Spinal cord (tissue), 10 donors: ENCODE measurements around the gene COX19. TPM values are rescaled to one million over a fixed set of nuclear protein-coding genes. Genes with fewer than 3 reads are reported as not detected.
"Not testable (repeated sequence)": the region's sequence is repeated elsewhere in the genome, so short reads cannot be mapped to it uniquely, and the experiment has no call there.

Experiments
- DNase-seq, 6 donors: peaks; one replicate each; pipeline versions ENCODE4 v3.0.0 to v3.0.0-alpha.2; 2013 to 2015; ENCODE audit warnings: low spot score in 6 of 6, low read depth in 4 of 6
- H3K27ac ChIP-seq: one replicate; pipeline ENCODE4 v1.5.1; 2013; ENCODE audit warnings: low read depth, low read length, control low read depth
- H3K27me3 ChIP-seq: one replicate; pipeline ENCODE4 v1.6.1; 2013; ENCODE audit warnings: low read length; ENCODE audit not compliant: control insufficient read depth, insufficient read depth
- H3K36me3 ChIP-seq: one replicate; pipeline ENCODE4 v1.6.1; 2013; ENCODE audit warnings: low read length; ENCODE audit not compliant: control insufficient read depth, insufficient read depth
- H3K4me1 ChIP-seq: one replicate; pipeline ENCODE4 v1.6.1; 2013; ENCODE audit warnings: low read length; ENCODE audit not compliant: control insufficient read depth, insufficient read depth
- H3K4me3 ChIP-seq: one replicate; pipeline ENCODE4 v1.5.1; 2013; ENCODE audit warnings: low read depth, low read length, control low read depth
- H3K9me3 ChIP-seq: one replicate; pipeline ENCODE4 v1.6.1; 2013; ENCODE audit warnings: low read length; ENCODE audit not compliant: control insufficient read depth, insufficient read depth
- WGBS: methylation state at CpG from one replicate; pipeline ENCODE4 v1.1.5; 2013; ENCODE audit warnings: missing lambda C conversion rate; ENCODE audit not compliant: insufficient coverage; 5-methylcytosine and 5-hydroxymethylcytosine counted together
- polyA plus RNA-seq, 2 donors: library from polyadenylated mRNA; unstranded; fragments of 120-200 nt; gene quantifications; one replicate each; pipeline ENCODE4 v1.2.1, GENCODE V29; 2013; ENCODE audit not compliant: insufficient read length in 2 of 2
- total RNA-seq, 2 donors: library from RNA; depleted of rRNA in 1 of 2; stranded (reverse); fragments of 120-200 nt in 1 of 2; fragments of >200 nt in 1 of 2; gene quantifications; one replicate each; pipeline versions ENCODE4 v1.2.3 to v1.2.4, GENCODE V29; 2013 to 2014
- donor health status: healthy.

Gene COX19
- total and polyA plus RNA-seq, 4 donors, result 11.7 to 19.6 (median 17.1) TPM

DNA sequence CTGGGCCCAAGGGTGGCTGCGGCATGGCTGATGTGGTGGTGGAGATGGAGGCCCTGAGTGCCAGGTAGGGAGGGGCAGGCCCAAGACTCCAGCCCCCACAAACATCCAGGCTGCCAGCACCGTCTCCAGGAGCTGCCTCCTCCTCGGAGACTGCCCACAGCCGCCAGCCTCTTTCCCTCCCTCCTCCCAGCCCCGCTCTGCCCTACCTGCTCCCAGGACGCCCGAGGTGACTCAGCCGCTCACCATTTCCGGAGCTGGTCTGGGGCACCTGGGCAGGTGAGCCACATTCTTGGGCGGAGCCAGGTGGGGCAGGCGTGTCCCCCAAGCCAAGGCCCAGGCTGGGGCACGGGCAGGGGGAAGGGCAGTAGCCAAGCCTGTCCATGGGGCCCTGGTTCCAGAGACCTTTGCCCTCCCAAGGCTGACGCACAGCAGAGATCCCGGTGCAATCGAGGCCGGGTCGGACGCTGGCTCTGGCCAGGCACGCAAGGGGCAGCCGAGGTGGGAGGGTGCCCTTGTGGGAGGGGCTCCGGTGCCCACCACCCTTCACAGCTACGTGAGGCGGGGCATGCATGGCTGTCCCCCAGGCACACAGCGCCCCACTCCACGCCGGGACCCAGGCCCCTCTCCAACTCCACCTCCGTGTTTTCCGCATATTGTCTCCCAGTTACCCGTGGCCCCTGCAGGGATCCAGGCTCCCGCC lies 29.6 kb downstream of the COX19 start:
- H3K27ac ChIP-seq, result no peak overlapping the region
- DNase-seq, result no peak
- no peaks in the 10 kb centered on the region for H3K9me3 ChIP-seq
- no peak overlapping the region for H3K4me3 ChIP-seq
- 64% methylated on average over 29 of the region's 30 CpGs for WGBS
- peaks cover 4% of the 10 kb centered on the region for H3K4me1 ChIP-seq
- no peaks in the 10 kb centered on the region for H3K27me3 ChIP-seq
- H3K36me3 ChIP-seq, result peaks cover 41% of the 10 kb centered on the region

DNA sequence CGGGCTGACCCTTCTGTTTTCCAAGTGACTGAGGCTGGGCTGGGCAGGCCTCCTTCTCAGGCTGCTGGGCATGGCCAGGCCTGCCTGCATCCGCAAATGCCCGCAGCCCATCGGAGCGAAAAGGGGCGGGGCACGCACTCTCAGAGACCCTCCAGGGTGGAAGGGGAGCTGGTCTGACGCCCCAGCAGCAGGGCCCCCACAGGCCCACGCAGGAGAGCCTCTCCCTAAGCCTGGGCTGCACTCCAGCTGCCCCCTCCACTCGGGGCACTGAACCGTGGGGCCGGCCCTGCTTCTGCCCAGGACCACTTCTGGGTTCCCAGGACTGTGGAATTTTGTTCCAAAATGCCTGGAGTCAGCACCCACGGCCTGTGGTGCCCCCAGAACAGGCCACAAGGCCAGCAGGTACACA lies 30.2 kb downstream of the COX19 start:
- peaks cover 41% of the 10 kb centered on the region for H3K36me3 ChIP-seq

DNA sequence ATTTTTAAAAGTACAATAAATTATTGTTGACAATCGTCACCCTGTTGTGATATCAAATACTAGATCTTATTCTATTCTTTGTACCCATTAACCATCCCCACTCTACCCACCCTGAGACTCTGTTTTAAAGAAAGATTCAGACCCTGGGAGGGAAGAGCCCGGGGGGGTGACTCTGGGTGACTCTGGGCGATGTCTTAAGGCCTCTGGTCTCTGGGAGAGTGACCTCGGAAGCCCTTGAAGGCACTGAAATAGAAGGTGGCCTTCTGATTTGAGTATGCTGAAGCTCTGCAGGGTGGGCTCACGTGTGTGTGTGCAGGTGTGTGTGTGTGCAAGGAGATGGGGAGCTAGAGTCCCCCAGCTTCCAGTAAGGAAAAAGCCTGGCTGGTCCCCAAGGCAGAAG lies 30.6 kb downstream of the COX19 start:
- H3K27ac ChIP-seq, result no peak overlapping the region
- peaks cover 4% of the 10 kb centered on the region for H3K4me1 ChIP-seq
- 96% methylated on average over 4 of the region's 5 CpGs for WGBS
- H3K4me3 ChIP-seq, result no peak overlapping the region
- DNase-seq, result no peak
- H3K9me3 ChIP-seq, result no peaks in the 10 kb centered on the region
- H3K27me3 ChIP-seq, result no peaks in the 10 kb centered on the region
- peaks cover 39% of the 10 kb centered on the region for H3K36me3 ChIP-seq

More for the DNA sequence above, 30.2 kb downstream of the COX19 start:
- Histone ChIP-seq H3K27ac (no peak overlapping the region), H3K4me1 (peaks cover 4% of the 10 kb centered on the region), H3K9me3 (no peaks in the 10 kb centered on the region), H3K4me3 (no peak overlapping the region), H3K27me3 (no peaks in the 10 kb centered on the region)
- WGBS, result 61% methylated on average over 13 of the region's 13 CpGs
- DNase-seq, result no peak

- H3K27ac ChIP-seq, H3K27me3 ChIP-seq, DNase-seq, H3K9me3 ChIP-seq, H3K4me1 ChIP-seq, H3K4me3 ChIP-seq: not testable (repeated sequence)
- 85% methylated on average over 3 of the region's 4 CpGs for WGBS
- peaks cover 31% of the 10 kb centered on the region for H3K36me3 ChIP-seq
Measured at GRCh38 chr7:943793-944192, 31.6 kb downstream of the COX19 start.

GRCh38 chr7:940599-941408 lies 34.5 kb downstream of the COX19 start:
- no peak overlapping the region for H3K27ac ChIP-seq

GRCh38 chr7:939843-940242 lies 35.5 kb downstream of the COX19 start:
- Histone ChIP-seq H3K4me1 (no peaks in the 10 kb centered on the region), H3K9me3 (no peaks in the 10 kb centered on the region), H3K27ac (no peak overlapping the region), H3K4me3 (no peak overlapping the region), H3K27me3 (no peaks in the 10 kb centered on the region), H3K36me3 (peaks cover 27% of the 10 kb centered on the region)
- no CpG with 5 or more reads among the region's 4 CpGs for WGBS
- DNase-seq, result no peak

More at GRCh38 chr7:940599-941408, 34.5 kb downstream of the COX19 start:
- Histone ChIP-seq H3K36me3 (peaks cover 27% of the 10 kb centered on the region), H3K4me1 (peaks cover 3% of the 10 kb centered on the region), H3K27me3 (no peaks in the 10 kb centered on the region), H3K9me3 (no peaks in the 10 kb centered on the region), H3K4me3 (no peak overlapping the region)
- no peak for DNase-seq
- no CpG with 5 or more reads among the region's 2 CpGs for WGBS

GRCh38 chr7:938546-939185 lies 36.7 kb downstream of the COX19 start:
- Histone ChIP-seq H3K27ac (no peak overlapping the region), H3K27me3 (no peaks in the 10 kb centered on the region), H3K4me3 (no peak overlapping the region), H3K9me3 (no peaks in the 10 kb centered on the region), H3K36me3 (peaks cover 33% of the 10 kb centered on the region), H3K4me1 (no peaks in the 10 kb centered on the region)
- no peak for DNase-seq
- 92% methylated on average over 25 of the region's 27 CpGs for WGBS

DNA sequence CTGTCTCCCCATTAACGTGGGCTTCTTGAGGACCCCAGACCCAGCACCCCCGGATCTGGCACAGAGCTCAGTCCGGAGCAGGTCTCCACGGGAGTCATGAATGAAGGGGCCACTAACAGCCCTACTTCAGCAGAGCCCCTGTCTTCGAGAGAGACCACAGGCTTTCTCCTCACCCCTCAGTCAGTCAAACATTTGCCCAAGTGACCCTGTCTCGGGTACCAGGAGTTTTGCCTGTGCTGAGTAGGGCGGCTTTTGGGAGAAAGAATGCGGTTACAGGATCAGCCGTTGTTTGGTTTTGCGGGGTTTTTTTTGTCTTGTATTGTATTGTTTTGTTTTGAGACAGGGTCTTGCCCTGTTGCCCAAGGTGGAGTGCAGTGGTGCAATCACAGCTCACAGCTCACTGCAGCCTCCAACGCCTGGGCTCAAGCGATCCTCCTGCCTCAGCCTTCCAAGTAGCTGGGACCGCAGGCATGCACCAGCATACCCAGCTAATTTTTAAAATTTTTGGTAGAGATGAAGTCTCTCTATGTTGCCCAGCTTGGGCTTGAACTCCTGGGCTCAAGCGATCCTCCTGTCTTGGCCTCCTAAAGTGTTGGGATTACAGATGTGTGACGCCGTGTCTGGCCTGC lies 37.4 kb downstream of the COX19 start:
- WGBS, result 88% methylated on average over 13 of the region's 16 CpGs
- H3K9me3 ChIP-seq, result no peaks in the 10 kb centered on the region
- no peak overlapping the region for H3K4me3 ChIP-seq
- no peak overlapping the region for H3K27ac ChIP-seq
- H3K4me1 ChIP-seq, result no peaks in the 10 kb centered on the region
- no peak for DNase-seq
- H3K36me3 ChIP-seq, result peaks cover 37% of the 10 kb centered on the region
- H3K27me3 ChIP-seq, result no peaks in the 10 kb centered on the region

- DNase-seq, result no peak
- Histone ChIP-seq H3K4me3 (no peak overlapping the region), H3K27ac (no peak overlapping the region), H3K9me3 (no peaks in the 10 kb centered on the region), H3K36me3 (peaks cover 48% of the 10 kb centered on the region), H3K4me1 (no peaks in the 10 kb centered on the region), H3K27me3 (no peaks in the 10 kb centered on the region)
- 81% methylated on average over 18 of the region's 22 CpGs for WGBS
Measured at GRCh38 chr7:936386-937054, 38.8 kb downstream of the COX19 start.
